G401.6 (cell line): ENCODE data around the gene RIC3.

Source experiments
- FAIRE-seq: peaks from 2 replicates; lab custom pipeline; 2012; peaks lifted over from hg19 to GRCh38; lab: Jason Lieb, UNC

Gene RIC3

DNA sequence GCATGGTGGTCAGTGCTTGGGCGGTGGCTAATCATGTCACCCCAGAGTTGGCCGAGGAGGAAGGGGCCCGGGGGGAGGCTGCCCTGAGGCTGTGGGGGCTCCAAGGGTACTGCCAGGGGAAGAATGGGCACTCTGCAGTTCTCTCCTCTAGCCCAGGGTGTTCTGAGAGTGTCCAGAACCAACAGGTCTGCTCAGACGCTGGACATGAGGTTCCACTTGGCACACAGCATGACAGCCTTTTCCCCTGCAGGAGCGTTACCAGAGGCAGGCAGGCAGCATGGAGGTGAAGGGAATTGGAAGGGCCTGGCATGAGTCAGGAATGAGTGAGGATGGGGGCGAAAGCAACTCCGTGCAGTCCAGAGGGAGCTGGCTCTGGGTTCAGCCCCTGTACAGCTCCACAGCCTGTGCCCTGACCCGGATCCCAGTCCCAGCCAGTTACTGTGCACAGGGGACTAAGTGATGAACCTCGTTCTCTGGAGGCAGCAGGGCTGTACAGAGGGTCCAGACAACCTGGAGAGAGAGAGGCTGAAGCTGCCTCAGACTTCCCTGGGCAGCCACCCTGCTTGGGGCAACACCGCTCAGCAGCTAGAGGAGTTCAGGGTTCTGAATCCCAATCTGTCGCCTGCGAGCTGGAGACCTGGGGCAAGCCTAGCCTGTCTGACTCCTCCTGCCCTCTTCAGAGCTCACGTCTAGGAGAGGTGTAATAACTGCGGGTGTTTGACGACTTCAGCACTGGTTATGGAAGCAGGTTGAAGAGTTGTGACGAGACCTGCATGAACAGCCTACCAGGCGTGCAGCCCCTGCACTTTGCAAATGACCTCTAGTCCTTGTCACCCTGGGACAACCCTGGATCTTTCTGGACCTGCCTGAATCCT, 102.6 kb downstream of the RIC3 start:
- FAIRE-seq, result no peak

DNA sequence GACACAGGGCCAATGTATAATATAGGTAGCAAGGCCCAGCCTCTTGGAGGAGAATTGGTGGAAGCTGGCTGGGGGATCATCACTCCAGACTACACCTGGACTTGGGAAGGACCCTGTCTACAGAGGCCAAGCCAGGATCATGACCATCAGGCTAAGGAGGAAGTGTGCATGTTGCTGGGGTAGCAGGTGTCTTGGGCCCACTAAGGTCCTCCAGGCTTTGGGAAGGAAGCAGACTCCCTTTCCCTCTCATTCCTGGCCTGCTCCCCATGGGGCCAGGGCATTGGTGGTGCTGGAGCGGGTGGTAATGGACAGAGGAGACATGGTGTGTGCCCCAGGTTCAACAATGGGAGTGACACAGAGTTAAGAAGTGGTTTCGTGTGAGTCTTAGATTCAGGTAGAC, 103.8 kb downstream of the RIC3 start:
- no peak for FAIRE-seq

DNA sequence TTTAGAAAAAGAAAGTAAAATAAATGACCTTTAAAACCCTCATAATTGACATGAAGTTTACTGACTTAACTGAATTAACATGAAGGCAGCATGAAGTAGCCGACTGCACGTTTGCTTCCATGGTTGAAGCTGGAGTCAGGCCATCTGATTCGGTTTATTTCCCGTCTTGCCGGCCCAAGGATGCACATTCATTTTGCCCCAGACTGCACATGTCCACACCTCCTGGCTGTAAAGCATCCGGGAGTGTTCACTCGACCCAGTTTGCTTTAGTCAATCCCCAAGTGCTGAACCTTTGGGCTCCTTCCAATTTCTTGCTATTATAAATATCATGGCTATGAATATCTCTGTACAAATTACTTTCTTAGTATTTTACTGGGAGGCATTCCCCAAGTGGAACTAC, 105.5 kb downstream of the RIC3 start:
- no peak for FAIRE-seq

DNA sequence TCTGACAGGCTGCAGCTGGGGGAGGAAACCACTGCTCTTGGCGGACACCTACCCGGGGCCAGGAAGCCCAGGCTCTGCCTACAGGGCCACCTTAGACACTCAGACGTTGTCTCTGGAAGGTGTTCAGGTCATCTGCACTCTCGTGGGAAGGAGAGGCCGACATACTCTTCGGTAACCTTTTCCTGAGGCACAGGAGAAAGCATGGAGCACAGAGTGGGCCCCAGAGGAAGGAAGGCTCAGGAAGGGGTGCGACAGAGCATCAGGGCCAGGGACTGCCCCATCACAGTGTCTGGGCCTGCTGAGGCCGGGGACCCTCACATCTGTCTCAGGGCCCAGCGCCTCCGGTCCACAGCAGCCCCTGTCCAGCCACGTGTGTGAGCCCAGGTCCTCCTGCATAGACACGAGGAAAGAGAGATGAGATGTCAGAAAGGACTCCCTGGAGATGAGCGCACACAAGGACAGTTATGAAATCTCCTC, 106.0 kb downstream of the RIC3 start:
- no peak for FAIRE-seq

DNA sequence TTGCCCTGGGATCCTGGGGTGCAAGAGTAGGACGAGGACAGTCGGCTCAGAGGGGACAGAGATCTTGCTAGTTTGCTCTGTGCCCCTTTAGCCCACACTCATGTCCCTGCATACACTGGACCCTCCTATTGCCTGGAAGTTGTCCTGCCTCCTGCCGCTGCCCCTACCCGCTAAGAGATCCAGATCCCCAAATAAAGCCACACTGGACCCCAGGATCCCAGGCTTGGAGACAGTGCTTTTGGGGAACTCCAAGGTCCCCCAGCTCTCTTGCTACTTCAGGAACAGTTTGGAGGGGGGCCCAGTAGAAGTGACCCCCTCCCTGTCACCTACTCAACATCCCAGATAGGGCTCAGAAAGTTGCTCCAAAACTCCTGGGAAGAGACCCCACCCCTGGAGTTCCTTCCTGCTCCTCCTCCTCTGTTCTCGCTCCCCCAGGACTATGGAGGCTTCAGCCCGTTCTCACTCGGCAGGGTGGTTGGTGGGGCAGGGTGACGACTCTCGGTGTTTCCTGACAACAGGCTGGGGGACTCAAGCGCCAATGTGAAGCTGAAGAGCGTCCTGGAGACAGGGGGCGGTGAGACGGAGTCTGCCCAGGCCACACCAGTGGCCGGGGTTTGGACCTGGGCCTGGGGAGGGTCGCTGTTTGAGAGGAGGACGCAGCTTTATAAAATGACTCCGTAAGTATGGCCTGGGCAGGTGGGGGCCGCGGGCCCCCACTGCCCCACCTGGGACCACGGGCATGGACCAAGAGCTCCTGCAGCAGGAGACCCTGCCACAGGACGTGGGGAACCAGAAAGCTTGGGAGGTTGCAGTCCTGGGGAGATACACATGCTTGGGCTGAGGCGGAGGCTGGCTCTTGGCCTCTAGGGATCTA, 107.0 kb downstream of the RIC3 start:
- no peak for FAIRE-seq

DNA sequence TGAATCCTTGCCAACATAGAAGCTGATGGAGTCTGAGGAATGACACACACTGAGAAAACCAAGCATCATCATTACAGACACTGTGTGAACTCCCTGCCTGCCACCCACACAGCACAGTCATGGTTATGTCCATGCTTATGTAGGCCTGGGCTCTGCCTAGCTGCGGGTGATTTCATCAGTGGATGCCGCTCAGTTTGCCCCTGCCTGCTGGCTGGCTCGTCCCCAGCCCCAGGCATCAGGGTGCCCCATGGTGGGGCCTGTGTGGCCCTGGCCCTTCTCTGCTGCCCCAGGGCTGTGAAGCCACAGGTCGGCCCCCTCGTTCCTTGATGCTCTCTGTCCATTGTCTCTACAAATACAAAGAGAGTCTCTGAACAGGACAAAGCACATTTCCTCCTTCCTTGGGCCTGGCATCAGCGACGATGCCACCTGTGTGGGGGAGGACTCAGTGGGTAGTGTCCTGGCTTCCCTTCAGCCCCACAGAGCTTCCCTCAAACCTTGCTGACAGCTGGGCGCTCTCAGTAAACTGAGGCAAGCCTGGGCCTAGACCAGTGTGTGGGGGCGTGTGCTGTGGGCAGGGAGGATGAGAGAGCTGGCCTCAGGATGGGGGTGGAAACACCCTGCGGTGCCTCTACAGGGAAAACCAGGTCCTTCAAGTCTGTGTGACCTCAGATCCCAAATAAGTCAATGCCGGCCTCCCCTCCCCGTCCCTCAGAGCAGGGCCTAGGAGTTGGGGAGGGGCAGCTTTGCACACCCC, 107.8 kb downstream of the RIC3 start:
- no peak for FAIRE-seq

DNA sequence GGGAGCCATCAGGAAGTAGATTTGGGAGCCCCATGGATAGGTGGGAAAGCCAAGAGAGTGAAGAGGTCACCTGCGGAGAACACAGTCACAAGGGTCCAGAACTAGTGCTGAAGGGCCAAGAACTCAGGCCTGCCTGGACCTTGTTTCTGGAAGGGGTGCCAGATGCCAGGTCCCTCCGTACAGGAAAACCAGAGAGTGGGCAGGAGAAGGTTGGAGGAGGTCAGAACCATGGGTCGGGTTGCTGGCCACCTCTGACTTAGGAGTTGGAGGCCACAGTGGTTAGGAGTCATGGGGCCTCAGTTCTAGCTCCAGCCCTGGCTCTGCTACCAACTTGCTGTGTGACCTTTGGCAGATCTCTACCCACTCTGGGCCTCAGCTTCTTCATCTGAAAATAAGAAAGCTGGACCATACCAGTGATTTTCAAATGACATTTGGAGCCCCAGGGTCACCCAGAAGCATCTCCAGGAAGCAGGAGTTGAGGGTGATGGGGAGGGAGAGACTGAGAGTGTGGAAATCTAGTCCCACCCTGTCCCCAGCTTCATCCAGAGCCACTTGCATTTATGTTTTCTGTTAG, 108.6 kb downstream of the RIC3 start:
- no peak for FAIRE-seq

DNA sequence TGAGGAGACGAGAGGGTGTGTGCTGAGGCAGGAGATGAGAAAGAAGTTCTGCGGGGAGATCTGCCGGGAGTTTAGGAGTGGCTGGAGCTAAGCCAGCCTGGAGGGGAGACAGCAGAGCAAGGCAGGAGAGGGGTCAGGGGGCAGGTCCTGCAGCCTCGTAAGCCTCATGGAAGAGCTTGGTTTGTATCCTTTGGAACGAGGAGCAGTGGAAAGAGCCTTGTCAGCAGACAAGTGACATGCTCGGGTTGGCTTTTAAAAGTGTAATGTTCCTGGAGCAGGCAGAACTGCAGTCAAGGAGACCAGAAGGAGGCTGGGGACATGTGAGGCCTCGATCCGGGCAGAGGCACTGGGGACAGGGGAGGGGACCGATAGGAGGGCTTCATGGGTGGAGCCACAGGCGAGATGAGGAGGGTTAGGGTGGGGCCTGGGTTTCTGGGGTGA, 109.2 kb downstream of the RIC3 start:
- FAIRE-seq, result no peak

DNA sequence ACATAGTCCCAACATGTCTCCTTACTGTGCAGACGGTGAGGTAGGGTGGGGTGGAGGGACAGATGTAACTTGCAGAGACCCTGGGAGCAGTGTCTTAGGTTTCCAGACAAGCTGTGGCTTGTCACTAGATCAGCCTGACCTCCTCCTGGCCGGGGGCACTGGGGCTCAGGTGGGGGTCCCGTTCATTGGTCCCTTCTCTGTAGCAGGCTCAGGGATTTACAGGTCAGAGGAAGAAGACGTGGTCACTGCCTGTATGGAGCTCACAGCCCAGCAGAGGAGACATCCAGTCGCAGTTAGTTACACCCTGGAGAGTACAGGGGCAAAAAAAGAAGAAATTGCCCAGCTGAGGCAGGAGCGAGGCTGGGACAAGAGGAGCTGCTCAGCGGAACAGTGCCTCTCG, 109.8 kb downstream of the RIC3 start:
- FAIRE-seq, result no peak

DNA sequence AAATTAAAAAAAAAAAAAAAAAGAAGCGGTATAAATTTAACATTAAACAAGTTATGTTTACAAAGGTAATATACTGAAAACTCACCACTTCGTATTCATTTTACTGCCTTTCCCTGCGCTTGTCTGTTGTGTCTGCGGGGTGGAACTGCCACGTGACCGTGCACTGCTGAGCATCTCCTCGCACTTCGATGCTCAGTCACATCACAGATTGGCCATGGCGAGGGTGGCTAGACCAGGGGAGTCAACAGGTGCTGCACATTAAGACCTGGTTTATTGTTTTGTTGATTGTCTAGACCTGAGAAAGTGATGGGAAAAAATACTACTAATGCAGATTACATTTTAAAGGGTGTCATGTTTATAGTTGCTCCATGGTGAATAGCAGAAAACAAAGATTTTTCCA, 110.6 kb downstream of the RIC3 start:
- no peak for FAIRE-seq

DNA sequence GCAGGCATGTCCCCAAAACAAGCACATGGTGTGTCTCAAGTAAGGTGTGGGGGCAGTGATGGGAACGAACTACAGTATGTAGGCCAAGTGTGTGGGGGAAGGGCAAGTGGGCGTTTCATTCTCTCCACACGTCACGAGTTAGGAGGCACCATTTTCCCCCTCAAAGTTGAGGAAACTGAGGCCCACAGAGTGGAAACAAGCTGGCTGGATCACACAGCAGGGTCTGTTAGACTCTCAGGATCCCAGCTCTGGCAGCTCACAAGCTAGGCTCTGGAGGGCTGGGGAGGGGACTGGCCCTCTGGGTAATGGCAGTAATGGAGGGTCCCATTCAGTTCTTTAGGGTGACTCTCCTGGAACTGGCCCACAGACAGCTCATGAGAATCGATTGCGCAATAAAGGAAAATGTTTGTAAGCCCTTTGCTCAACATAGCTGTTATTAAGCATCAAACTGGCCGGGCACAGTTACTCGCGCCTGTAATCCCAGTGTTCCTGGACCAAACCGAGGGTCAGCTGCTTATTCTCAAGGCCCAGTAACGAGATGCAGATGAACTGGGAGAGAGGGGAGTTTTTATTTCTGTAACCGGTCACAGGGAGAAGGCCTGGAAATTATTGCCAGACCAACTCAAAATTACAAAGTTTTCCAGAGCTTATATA, 111.9 kb downstream of the RIC3 start:
- no peak for FAIRE-seq
